GM23248 (cell line): Measurements from ENCODE around the gene TSPOAP1. TPM values are rescaled to one million over a fixed set of nuclear protein-coding genes. Genes with fewer than 3 reads are reported as not detected.

Source experiments
- DNase-seq: peaks from one replicate; pipeline ENCODE4 v3.0.0-alpha.2; 2015
- H2AFZ ChIP-seq: fragments of 200-600 bp; sonication (generic); 2 replicates; pipeline ENCODE4 v1.6.1; 2016; ENCODE audit warnings: antibody characterized with exemption
- H3F3A ChIP-seq: fragments of 200-600 bp; sonication (generic); 2 replicates; pipeline ENCODE4 v1.6.1; 2016; ENCODE audit warnings: mild to moderate bottlenecking, antibody characterized with exemption, mixed run types; ENCODE audit not compliant: insufficient read depth
- H3K27ac ChIP-seq: fragments of 200-600 bp; sonication (generic); 2 replicates; pipeline ENCODE4 v1.5.1; 2016; ENCODE audit warnings: mild to moderate bottlenecking
- H3K27me3 ChIP-seq: fragments of 200-600 bp; sonication (generic); replicated peaks from 2 replicates; pipeline ENCODE4 v1.6.1; 2016; ENCODE audit warnings: mild to moderate bottlenecking; ENCODE audit not compliant: insufficient read depth
- H3K36me3 ChIP-seq: fragments of 200-600 bp; sonication (generic); 2 replicates; pipeline ENCODE4 v1.6.1; 2016; ENCODE audit warnings: low read depth, mild to moderate bottlenecking
- H3K4me1 ChIP-seq: fragments of 200-600 bp; sonication (generic); 2 replicates; pipeline ENCODE4 v1.6.1; 2016; ENCODE audit warnings: mild to moderate bottlenecking; ENCODE audit not compliant: insufficient read depth
- H3K4me2 ChIP-seq: fragments of 200-600 bp; sonication (generic); one replicate; pipeline ENCODE4 v1.6.1; 2016; ENCODE audit warnings: mild to moderate bottlenecking; ENCODE audit not compliant: unreplicated experiment
- H3K4me3 ChIP-seq: fragments of 200-600 bp; sonication (generic); 2 replicates; pipeline ENCODE4 v1.5.1; 2016; ENCODE audit warnings: mild to moderate bottlenecking
- H3K79me2 ChIP-seq: fragments of 200-600 bp; sonication (generic); 2 replicates; pipeline ENCODE4 v1.6.1; 2016; ENCODE audit warnings: mild to moderate bottlenecking; ENCODE audit not compliant: insufficient read depth
- H3K9ac ChIP-seq: fragments of 200-600 bp; sonication (generic); 2 replicates; pipeline ENCODE4 v1.6.1; 2016; ENCODE audit warnings: mild to moderate bottlenecking
- H3K9me2 ChIP-seq: fragments of 200-600 bp; sonication (generic); 2 replicates; pipeline ENCODE4 v1.6.1; 2016; ENCODE audit warnings: mixed run types, mild to moderate bottlenecking, moderate library complexity; ENCODE audit not compliant: insufficient read depth
- H3K9me3 ChIP-seq: fragments of 200-600 bp; sonication (generic); one replicate; pipeline ENCODE4 v1.6.1; 2017; ENCODE audit warnings: low read depth
- H4K20me1 ChIP-seq: fragments of 200-600 bp; sonication (generic); 2 replicates; pipeline ENCODE4 v1.6.0; 2016; ENCODE audit not compliant: insufficient read depth
- EZH2 ChIP-seq: fragments of 200-600 bp; sonication (generic); IDR thresholded peaks from 2 replicates; pipeline ENCODE4 v1.6.1; 2018; ENCODE audit warnings: antibody characterized with exemption, mild to moderate bottlenecking; ENCODE audit not compliant: insufficient read depth, poor library complexity, severe bottlenecking
- EZH2phosphoT487 ChIP-seq: fragments of 200-600 bp; sonication (generic); IDR thresholded peaks from 2 replicates; pipeline ENCODE4 v1.6.1; 2018; ENCODE audit warnings: antibody characterized with exemption, moderate library complexity, mild to moderate bottlenecking, low read depth; ENCODE audit not compliant: insufficient read depth
- WGBS, 2 experiments: methylation state at CpG; one replicate each; pipeline ENCODE4 v1.1.6; 2015 to 2017; ENCODE audit warnings: low lambda C conversion rate in 2 of 2, low coverage in 1 of 2; ENCODE audit errors: missing lambda C conversion rate in 2 of 2; 5-methylcytosine and 5-hydroxymethylcytosine counted together
- in situ Hi-C: fragments of 300-500 bp; cut with MboI; formaldehyde crosslinking; loops from 2 replicates; pipeline ENCODE4 v1.15.0; 2020
- microRNA counts: library from miRNA; unstranded; fragments of <30 nt; microRNA quantifications from one replicate; lab custom pipeline; 2016
- microRNA-seq: library from miRNA; unstranded; fragments of <30 nt; microRNA quantifications from one replicate; pipeline ENCODE4, GENCODE V29; 2016; ENCODE audit warnings: borderline number of aligned reads
- polyA plus RNA-seq: library from polyadenylated mRNA; unstranded; fragments of >200 nt; fragmentation: Nextera tagmentation; extraction: Ambion mirVana; gene quantifications from 2 replicates; pipeline ENCODE4 v1.2.1, GENCODE V29; 2016
- small RNA-seq: library from RNA; depleted of rRNA; stranded (forward); fragments of <200 nt; gene quantifications from one replicate; pipeline ENCODE3, GENCODE V24; 2014; ENCODE audit warnings: low read depth, low replicate concordance
- total RNA-seq: library from RNA; depleted of rRNA; stranded (reverse); fragments of >200 nt; shearing (Covaris generic); gene quantifications from 2 replicates; pipeline ENCODE4 v1.2.3, GENCODE V29; 2014; rRNA removed

TSPOAP1 gene
- total and polyA plus RNA-seq, 2 experiments from 2014 or later = 0.76 to 1.0 TPM

DNA sequence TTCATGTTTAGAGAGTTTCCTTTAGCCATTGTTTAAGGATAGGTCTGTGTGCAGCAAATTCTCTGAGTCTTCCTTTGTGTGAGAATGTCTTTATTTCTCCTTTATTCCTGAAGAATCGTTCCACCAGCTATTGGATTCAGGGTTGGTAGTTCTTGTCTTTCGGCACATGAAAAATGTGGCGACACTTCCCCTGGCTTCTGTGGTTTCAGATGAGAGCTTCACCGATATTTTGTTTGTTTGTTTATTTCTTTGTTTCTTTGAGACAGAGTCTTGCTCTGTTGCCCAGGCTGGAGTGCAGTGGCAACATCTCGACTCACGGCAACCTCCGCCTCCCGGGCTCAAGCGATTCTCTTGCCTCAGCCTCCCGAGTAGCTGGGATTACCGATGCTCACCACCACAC is 66.4 kb downstream of the TSPOAP1 start:
- in situ Hi-C loops = no loop called here

GRCh38 chr17:58254803-58255202 is 73.8 kb downstream of the TSPOAP1 start:
- Histone ChIP-seq H3K79me2 (no peaks in the 10 kb centered on the region), H3K9me2 (no peaks in the 10 kb centered on the region), H4K20me1 (no peaks in the 10 kb centered on the region), H3K27ac (no peak overlapping the region), H3K9ac (no peak overlapping the region), H3K4me1 (no peaks in the 10 kb centered on the region), H3K27me3 (peaks cover 34% of the 10 kb centered on the region), H3K36me3 (no peaks in the 10 kb centered on the region), H3K4me2 (no peak overlapping the region), H2AFZ (no peak overlapping the region), H3K4me3 (no peak overlapping the region), H3F3A (no peaks in the 10 kb centered on the region), H3K9me3 (no peaks in the 10 kb centered on the region)
- no peak for DNase-seq
- WGBS, 2 experiments = 0 to 4% methylated on average over 8 of the region's 8 CpGs
- TF ChIP-seq EZH2phosphoT487 (no peak), EZH2 (no peak)
- in situ Hi-C loops = no loop called here

More for the DNA sequence above, 66.4 kb downstream of the TSPOAP1 start:
- 70 to 74% methylated on average over 11 of the region's 11 CpGs for WGBS, 2 experiments
- no peak overlapping the region for H3K9ac ChIP-seq
- H3K4me1 ChIP-seq = no peaks in the 10 kb centered on the region
- DNase-seq = no peak
- TF ChIP-seq EZH2 = no peak
- TF ChIP-seq EZH2phosphoT487 = no peak
- no peaks in the 10 kb centered on the region for H3K79me2 ChIP-seq
- H3K4me2 ChIP-seq = no peak overlapping the region
- H3K27ac ChIP-seq = no peak overlapping the region
- no peak overlapping the region for H3K4me3 ChIP-seq
- H2AFZ ChIP-seq = no peak overlapping the region
- H3K9me3 ChIP-seq = no peaks in the 10 kb centered on the region
- no peaks in the 10 kb centered on the region for H3F3A ChIP-seq
- no peaks in the 10 kb centered on the region for H3K9me2 ChIP-seq
- H3K36me3 ChIP-seq = no peaks in the 10 kb centered on the region
- peaks cover 63% of the 10 kb centered on the region for H3K27me3 ChIP-seq
- H4K20me1 ChIP-seq = no peaks in the 10 kb centered on the region

- WGBS, 2 experiments = 50 to 51% methylated on average over 3 of the region's 3 CpGs
- Histone ChIP-seq H3K36me3 (no peaks in the 10 kb centered on the region), H3K9ac (no peak overlapping the region), H4K20me1 (no peaks in the 10 kb centered on the region), H3F3A (no peaks in the 10 kb centered on the region), H2AFZ (no peak overlapping the region), H3K9me2 (no peaks in the 10 kb centered on the region), H3K27me3 (peaks cover 28% of the 10 kb centered on the region), H3K4me1 (no peaks in the 10 kb centered on the region), H3K4me3 (no peak overlapping the region), H3K79me2 (no peaks in the 10 kb centered on the region), H3K27ac (no peak overlapping the region), H3K4me2 (no peak overlapping the region), H3K9me3 (no peaks in the 10 kb centered on the region)
- no peak for DNase-seq
- in situ Hi-C loops = no loop called here
- TF ChIP-seq EZH2 (no peak), EZH2phosphoT487 (no peak)
Observed at GRCh38 chr17:58253082-58253481, 75.5 kb downstream of the TSPOAP1 start.

- no peaks in the 10 kb centered on the region for H3K36me3 ChIP-seq
- no peaks in the 10 kb centered on the region for H3K79me2 ChIP-seq
- TF ChIP-seq EZH2 (no peak), EZH2phosphoT487 (no peak)
- no peak overlapping the region for H3K4me2 ChIP-seq
- WGBS, 2 experiments = 61 to 65% methylated on average over 9 of the region's 9 CpGs
- no peaks in the 10 kb centered on the region for H3K4me1 ChIP-seq
- in situ Hi-C loops = no loop called here
- no peaks in the 10 kb centered on the region for H3K9me2 ChIP-seq
- no peaks in the 10 kb centered on the region for H3K9me3 ChIP-seq
- H3K4me3 ChIP-seq = no peak overlapping the region
- no peak overlapping the region for H3K9ac ChIP-seq
- H4K20me1 ChIP-seq = no peaks in the 10 kb centered on the region
- no peak for DNase-seq
- no peak overlapping the region for H3K27ac ChIP-seq
- peaks cover 21% of the 10 kb centered on the region for H3K27me3 ChIP-seq
- no peak overlapping the region for H2AFZ ChIP-seq
- H3F3A ChIP-seq = no peaks in the 10 kb centered on the region
Observed at GRCh38 chr17:58252141-58252540, 76.5 kb downstream of the TSPOAP1 start.

MicroRNA genes within 50 kb of the gene (microRNA counts, 767-probe panel; counts per million panel counts)
- microRNA hsa-miR-142-3p (lab: Ali Mortazavi, UCI) (447 counts per million, percentile 86 among the panel's probes with 10 or more counts), microRNA hsa-miR-142-5p (lab: Ali Mortazavi, UCI) (447 counts per million, percentile 86 among the panel's probes with 10 or more counts)

Small RNAs within 50 kb of the gene (microRNA-seq; reads per million reads assigned to microRNA genes)
- not detected for gene MIR4736

Small RNAs within 50 kb of the gene (small RNA-seq; reads per million reads assigned to genes)
- gene MIR4736 = not detected

Other genes starting within 250 kb of the TSPOAP1 start
- gene DYNLL2, start 245.4 kb downstream of the TSPOAP1 start, total RNA-seq = 9.9 and 11.3 TPM in 2 replicates
- 1.0 and 1.5 TPM in 2 replicates for gene DYNLL2, start 245.4 kb downstream of the TSPOAP1 start, polyA plus RNA-seq
- gene OR4D1, start 180.4 kb downstream of the TSPOAP1 start, total RNA-seq = not detected in 2 replicates
- not detected in 2 replicates for gene OR4D1, start 180.4 kb downstream of the TSPOAP1 start, polyA plus RNA-seq
- not detected in 2 replicates for gene OR4D2, start 161.8 kb downstream of the TSPOAP1 start, total RNA-seq
- not detected in 2 replicates for gene OR4D2, start 161.8 kb downstream of the TSPOAP1 start, polyA plus RNA-seq
- not detected in 2 replicates for gene EPX, start 136.1 kb downstream of the TSPOAP1 start, total RNA-seq
- not detected in 2 replicates for gene EPX, start 136.1 kb downstream of the TSPOAP1 start, polyA plus RNA-seq
- gene MKS1, start 109.5 kb downstream of the TSPOAP1 start, total RNA-seq = 10.2 and 15.3 TPM in 2 replicates
- 14.1 and 15.7 TPM in 2 replicates for gene MKS1, start 109.5 kb downstream of the TSPOAP1 start, polyA plus RNA-seq
- gene LPO, start 90.2 kb downstream of the TSPOAP1 start, total RNA-seq = not detected in 2 replicates
- 0.11 TPM in 1 of 2 replicates, not detected in the other for gene LPO, start 90.2 kb downstream of the TSPOAP1 start, polyA plus RNA-seq
- 0.38 TPM in 1 of 2 replicates, not detected in the other for gene MPO, start 47.9 kb downstream of the TSPOAP1 start, total RNA-seq
- not detected in 2 replicates for gene MPO, start 47.9 kb downstream of the TSPOAP1 start, polyA plus RNA-seq
- gene SUPT4H1, start 23.4 kb upstream of the TSPOAP1 start, total RNA-seq = 48.7 and 57.1 TPM in 2 replicates
- gene SUPT4H1, start 23.4 kb upstream of the TSPOAP1 start, polyA plus RNA-seq = 88.7 and 92.1 TPM in 2 replicates
- gene RNF43, start 88.7 kb upstream of the TSPOAP1 start, total RNA-seq = under 0.01 TPM in 1 of 2 replicates, not detected in the other
- gene RNF43, start 88.7 kb upstream of the TSPOAP1 start, polyA plus RNA-seq = 0.23 TPM in 1 of 2 replicates, not detected in the other
- not detected in 2 replicates for gene HSF5, start 159.6 kb upstream of the TSPOAP1 start, total RNA-seq
- not detected in 2 replicates for gene HSF5, start 159.6 kb upstream of the TSPOAP1 start, polyA plus RNA-seq
- gene MTMR4, start 185.8 kb upstream of the TSPOAP1 start, total RNA-seq = 19.6 and 20.4 TPM in 2 replicates
- 8.0 and 8.2 TPM in 2 replicates for gene MTMR4, start 185.8 kb upstream of the TSPOAP1 start, polyA plus RNA-seq